A549 treated with AZD9567 at 1 μM for 4 hours (cell line): ENCODE measurements around the gene FCHO1. TPM values are rescaled to one million over a fixed set of nuclear protein-coding genes. Genes with fewer than 3 reads are reported as not detected.

Experiments used
- total RNA-seq: library from RNA; stranded (reverse); fragments of 200-300 nt; extraction: Qiagen RNA extraction; gene quantifications from 5 replicates; pipeline ENCODE4 v1.2.3, GENCODE V29; 2022; ENCODE audit not compliant: insufficient read depth

The FCHO1 gene
- 15.5 to 19.5 TPM (median 18.1 TPM) in 5 replicates for total RNA-seq

GRCh38 chr19:17751103-17751911 lies at the start of gene FCHO1:
Gene FCHO1, plus strand, starts transcription at chr19:17751477. Its CDS starts 3,688 bp downstream, at chr19:17755165.

GRCh38 chr19:17718947-17719711 lies 32.1 kb upstream of the FCHO1 start, which contains the start of gene MAP1S:
Gene MAP1S, plus strand, starts transcription at chr19:17719480. Its CDS starts 23 bp downstream, at chr19:17719503.

GRCh38 chr19:17794731-17795494 lies 43.6 kb downstream of the FCHO1 start, which contains the start of gene B3GNT3:
Gene B3GNT3, plus strand, starts transcription at chr19:17795138. Its CDS starts 12,670 bp downstream, at chr19:17807808.

DNA sequence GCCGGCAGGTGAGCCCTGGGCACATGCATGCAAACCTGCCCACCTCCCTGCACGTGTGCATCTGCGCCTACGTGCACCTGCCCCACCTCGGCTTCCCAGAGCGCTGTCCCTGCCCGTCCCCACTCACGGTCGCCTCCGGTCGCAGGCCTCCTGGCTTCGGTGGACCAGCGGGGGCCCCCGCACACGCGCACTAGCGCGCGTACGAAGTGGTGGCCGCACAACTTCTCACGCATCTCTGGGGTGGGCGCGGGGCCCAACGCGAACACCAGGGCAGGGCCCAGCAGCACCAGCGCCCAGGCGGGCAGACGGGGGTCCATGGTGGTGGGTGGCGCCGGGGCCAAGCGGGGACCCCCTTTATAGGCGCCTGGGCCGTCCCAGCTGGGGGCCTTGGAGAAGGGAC lies 69.9 kb downstream of the FCHO1 start, which contains the start of gene INSL3:
Gene INSL3 (minus strand): TSS at position 330 of the 400 bp plus-strand sequence. CDS start 13 bp downstream, at position 317.

Other genes starting within 250 kb of the FCHO1 start
- gene PGLS, start 239.8 kb upstream of the FCHO1 start, total RNA-seq: 49.7 to 75.8 TPM (median 74.2 TPM) in 5 replicates
- gene COLGALT1, start 195.8 kb upstream of the FCHO1 start, total RNA-seq: 58.7 to 70.7 TPM (median 66.4 TPM) in 5 replicates
- 0.50 to 1.5 TPM (median 1.2 TPM) in 5 replicates for gene UNC13A, start 63.1 kb upstream of the FCHO1 start, total RNA-seq
- 32.7 to 36.4 TPM (median 34.6 TPM) in 5 replicates for gene MAP1S, start 32.0 kb upstream of the FCHO1 start, total RNA-seq
- 2.6 to 4.8 TPM (median 3.1 TPM) in 5 replicates for gene B3GNT3, start 43.7 kb downstream of the FCHO1 start, total RNA-seq
- 0.28 to 0.61 TPM (median 0.50 TPM) in 4 of 5 replicates, not detected in the other for gene INSL3, start 70.0 kb downstream of the FCHO1 start, total RNA-seq
- gene JAK3, start 96.5 kb downstream of the FCHO1 start, total RNA-seq: 0.22 to 0.35 TPM (median 0.26 TPM) in 5 replicates
- 1,507 to 2,300 TPM (median 2,170 TPM) in 5 replicates for gene RPL18A, start 108.4 kb downstream of the FCHO1 start, total RNA-seq
- 0.14 to 0.22 TPM (median 0.17 TPM) in 4 of 5 replicates, not detected in the other for gene SLC5A5, start 120.5 kb downstream of the FCHO1 start, total RNA-seq
- gene CCDC124, start 181.5 kb downstream of the FCHO1 start, total RNA-seq: 80.4 to 119 TPM (median 113 TPM) in 5 replicates
- 0.57 to 1.2 TPM (median 0.86 TPM) in 4 of 5 replicates, not detected in the other for gene KCNN1, start 215.6 kb downstream of the FCHO1 start, total RNA-seq